ENCODE data around the gene OR6J1. TPM values are rescaled to one million over a fixed set of nuclear protein-coding genes. Genes with fewer than 3 reads are reported as not detected.

The OR6J1 gene
- total and polyA plus RNA-seq, 2 donors: not detected

DNA sequence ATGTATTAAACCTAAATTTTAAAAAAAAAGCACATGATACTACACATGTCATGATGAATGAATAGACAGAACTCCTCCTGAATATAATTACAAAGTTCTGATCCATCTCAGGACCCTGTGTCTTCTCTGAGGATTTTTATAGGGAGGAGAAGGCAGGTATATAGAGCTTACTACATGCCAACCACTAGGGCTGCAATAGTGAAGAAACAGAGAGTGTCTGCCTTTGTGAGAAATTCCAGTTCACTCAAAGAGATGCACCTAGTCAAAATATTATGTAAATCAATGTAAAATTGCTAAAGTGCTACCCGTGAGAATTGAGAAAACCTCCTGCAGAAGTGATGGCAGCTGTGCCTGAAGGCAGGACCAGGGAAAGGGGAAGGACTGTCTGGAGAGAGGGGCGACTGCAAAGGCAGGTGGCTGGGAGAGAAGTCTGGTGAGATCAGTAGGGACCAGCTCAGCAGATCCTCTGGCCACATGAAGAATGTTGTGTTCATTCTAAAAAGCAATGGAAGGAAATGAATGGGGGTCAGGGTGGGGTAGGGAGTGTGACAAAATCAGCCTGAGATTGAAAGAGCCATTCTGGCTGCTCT lies 31.0 kb downstream of the OR6J1 start:
- Histone ChIP-seq H3K27ac (ENCODE audit: low read depth) (no peak overlapping the region), H3K4me1 (ENCODE audit: insufficient read depth) (no peaks in the 10 kb centered on the region), H3K36me3 (ENCODE audit: insufficient read depth) (peaks cover 3% of the 10 kb centered on the region), H3K4me3 (ENCODE audit: low read depth, low read length) (no peak overlapping the region)
- 54% methylated on average over 2 of the region's 2 CpGs for WGBS
- DNase-seq (ENCODE audit: extremely low spot score): no peak

DNA sequence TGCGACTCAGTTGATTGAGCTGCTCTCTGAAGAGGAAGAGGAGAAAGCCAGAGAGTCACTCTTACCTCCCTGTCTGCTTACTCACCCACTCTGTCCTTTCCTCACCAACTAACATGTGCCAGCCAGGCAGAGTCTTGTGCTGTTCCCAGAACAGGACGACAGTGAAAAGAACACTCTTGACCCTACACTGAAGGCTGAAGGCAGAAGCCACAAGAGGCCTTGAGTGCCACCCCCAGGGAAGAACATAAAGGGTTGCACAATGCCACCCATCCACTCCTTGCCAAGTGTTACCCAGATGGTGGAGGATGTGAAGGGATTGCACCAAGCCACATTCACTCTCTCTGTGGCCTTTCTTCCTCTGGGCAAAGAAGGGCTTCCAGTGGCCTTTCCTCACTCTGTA lies 33.2 kb downstream of the OR6J1 start:
- WGBS: 95% methylated on average over 2 of the region's 2 CpGs

DNA sequence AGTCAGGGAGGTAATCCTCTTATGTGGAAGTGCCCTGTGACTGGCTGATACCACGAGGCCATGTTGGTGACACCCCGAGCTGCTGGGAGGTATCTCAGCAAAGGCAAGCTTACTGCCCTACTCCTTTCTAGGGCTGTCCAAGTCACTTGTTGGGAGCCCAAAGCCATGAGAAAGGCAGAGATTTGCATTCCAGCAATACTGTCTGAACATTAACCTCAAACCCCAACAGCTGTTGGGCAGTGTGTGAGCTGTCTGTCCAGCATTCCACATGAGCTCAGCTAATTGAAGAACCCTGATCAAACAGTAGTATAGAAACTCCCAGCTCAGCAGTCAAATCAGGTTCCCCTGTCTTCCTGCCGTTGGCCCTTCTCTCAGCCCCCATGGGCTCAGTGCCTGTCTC lies 36.9 kb downstream of the OR6J1 start:
- 87% methylated on average over 3 of the region's 3 CpGs for WGBS
- peaks cover 6% of the 10 kb centered on the region for H3K36me3 ChIP-seq (ENCODE audit: insufficient read depth)
- no peak overlapping the region for H3K27ac ChIP-seq (ENCODE audit: low read depth)
- H3K4me1 ChIP-seq (ENCODE audit: insufficient read depth): peaks cover 2% of the 10 kb centered on the region
- H3K4me3 ChIP-seq (ENCODE audit: low read depth, low read length): no peak overlapping the region
- DNase-seq (ENCODE audit: extremely low spot score): no peak

More for the DNA sequence above, 33.2 kb downstream of the OR6J1 start:
- no peak overlapping the region for H3K27ac ChIP-seq (ENCODE audit: low read depth)
- no peak overlapping the region for H3K4me3 ChIP-seq (ENCODE audit: low read depth, low read length)
- no peaks in the 10 kb centered on the region for H3K4me1 ChIP-seq (ENCODE audit: insufficient read depth)
- no peak for DNase-seq (ENCODE audit: extremely low spot score)
- peaks cover 3% of the 10 kb centered on the region for H3K36me3 ChIP-seq (ENCODE audit: insufficient read depth)

DNA sequence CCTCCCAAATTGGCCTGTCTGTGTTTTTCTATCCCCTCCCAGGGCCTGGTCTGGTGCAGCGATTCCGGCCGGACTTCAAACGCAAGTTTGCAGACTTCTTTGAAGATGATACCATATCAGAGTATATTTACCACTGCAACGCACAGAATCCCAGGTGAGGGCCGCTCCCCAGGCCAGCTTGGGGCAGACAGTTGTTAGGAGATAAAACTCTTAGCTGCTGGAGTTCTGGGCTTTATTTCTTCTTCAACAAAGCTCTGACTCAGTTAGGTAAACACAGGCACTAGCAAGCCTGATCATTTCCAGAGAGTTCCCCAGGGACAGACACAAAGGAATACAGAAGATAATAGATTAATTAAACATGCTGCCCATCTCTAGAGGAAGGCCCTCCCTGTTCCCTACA lies 37.8 kb downstream of the OR6J1 start:
- 89% methylated on average over 6 of the region's 6 CpGs for WGBS
- Histone ChIP-seq H3K36me3 (ENCODE audit: insufficient read depth) (peaks cover 6% of the 10 kb centered on the region), H3K4me1 (ENCODE audit: insufficient read depth) (peaks cover 2% of the 10 kb centered on the region), H3K4me3 (ENCODE audit: low read depth, low read length) (no peak overlapping the region), H3K27ac (ENCODE audit: low read depth) (no peak overlapping the region)
- no peak for DNase-seq (ENCODE audit: extremely low spot score)

GRCh38 chr14:22602862-22603261 lies 41.3 kb downstream of the OR6J1 start:
- no peak overlapping the region for H3K4me3 ChIP-seq (ENCODE audit: low read depth, low read length)
- peaks cover 2% of the 10 kb centered on the region for H3K4me1 ChIP-seq (ENCODE audit: insufficient read depth)
- DNase-seq (ENCODE audit: extremely low spot score): no peak
- peaks cover 2% of the 10 kb centered on the region for H3K36me3 ChIP-seq (ENCODE audit: insufficient read depth)
- H3K27ac ChIP-seq (ENCODE audit: low read depth): no peak overlapping the region

- peaks cover 2% of the 10 kb centered on the region for H3K36me3 ChIP-seq (ENCODE audit: insufficient read depth)
- WGBS: 92% methylated on average over 5 of the region's 5 CpGs
- DNase-seq (ENCODE audit: extremely low spot score): no peak
Observed at GRCh38 chr14:22601996-22602395, 42.2 kb downstream of the OR6J1 start.

GRCh38 chr14:22601456-22601855 lies 42.7 kb downstream of the OR6J1 start:
- H3K36me3 ChIP-seq (ENCODE audit: insufficient read depth): peaks cover 2% of the 10 kb centered on the region
- WGBS: 88% methylated on average over 2 of the region's 2 CpGs

More at GRCh38 chr14:22601996-22602395, 42.2 kb downstream of the OR6J1 start:
- Histone ChIP-seq H3K4me3 (ENCODE audit: low read depth, low read length) (no peak overlapping the region), H3K4me1 (ENCODE audit: insufficient read depth) (peaks cover 2% of the 10 kb centered on the region), H3K27ac (ENCODE audit: low read depth) (no peak overlapping the region)

GRCh38 chr14:22600027-22600426 lies 44.1 kb downstream of the OR6J1 start:
- no peak for DNase-seq (ENCODE audit: extremely low spot score)
- no peak overlapping the region for H3K27ac ChIP-seq (ENCODE audit: low read depth)
- H3K4me1 ChIP-seq (ENCODE audit: insufficient read depth): peaks cover 2% of the 10 kb centered on the region
- no peak overlapping the region for H3K4me3 ChIP-seq (ENCODE audit: low read depth, low read length)
- peaks cover 2% of the 10 kb centered on the region for H3K36me3 ChIP-seq (ENCODE audit: insufficient read depth)

More at GRCh38 chr14:22601456-22601855, 42.7 kb downstream of the OR6J1 start:
- DNase-seq (ENCODE audit: extremely low spot score): no peak
- Histone ChIP-seq H3K4me3 (ENCODE audit: low read depth, low read length) (no peak overlapping the region), H3K4me1 (ENCODE audit: insufficient read depth) (peaks cover 2% of the 10 kb centered on the region), H3K27ac (ENCODE audit: low read depth) (no peak overlapping the region)

GRCh38 chr14:22599349-22599748 lies 44.8 kb downstream of the OR6J1 start:
- no peak overlapping the region for H3K4me3 ChIP-seq (ENCODE audit: low read depth, low read length)
- DNase-seq (ENCODE audit: extremely low spot score): no peak
- peaks cover 2% of the 10 kb centered on the region for H3K36me3 ChIP-seq (ENCODE audit: insufficient read depth)
- WGBS: 87% methylated on average over 3 of the region's 3 CpGs
- H3K27ac ChIP-seq (ENCODE audit: low read depth): peak overlapping the region; percentile 33
- peaks cover 2% of the 10 kb centered on the region for H3K4me1 ChIP-seq (ENCODE audit: insufficient read depth)

GRCh38 chr14:22598896-22599244 lies 45.3 kb downstream of the OR6J1 start:
- 4% methylated on average over 5 of the region's 5 CpGs for WGBS
- Histone ChIP-seq H3K36me3 (ENCODE audit: insufficient read depth) (peaks cover 2% of the 10 kb centered on the region), H3K4me3 (ENCODE audit: low read depth, low read length) (peak overlapping the region; percentile 66), H3K4me1 (ENCODE audit: insufficient read depth) (peaks cover 2% of the 10 kb centered on the region), H3K27ac (ENCODE audit: low read depth) (peak overlapping the region; percentile 90)
- no peak for DNase-seq (ENCODE audit: extremely low spot score)

DNA sequence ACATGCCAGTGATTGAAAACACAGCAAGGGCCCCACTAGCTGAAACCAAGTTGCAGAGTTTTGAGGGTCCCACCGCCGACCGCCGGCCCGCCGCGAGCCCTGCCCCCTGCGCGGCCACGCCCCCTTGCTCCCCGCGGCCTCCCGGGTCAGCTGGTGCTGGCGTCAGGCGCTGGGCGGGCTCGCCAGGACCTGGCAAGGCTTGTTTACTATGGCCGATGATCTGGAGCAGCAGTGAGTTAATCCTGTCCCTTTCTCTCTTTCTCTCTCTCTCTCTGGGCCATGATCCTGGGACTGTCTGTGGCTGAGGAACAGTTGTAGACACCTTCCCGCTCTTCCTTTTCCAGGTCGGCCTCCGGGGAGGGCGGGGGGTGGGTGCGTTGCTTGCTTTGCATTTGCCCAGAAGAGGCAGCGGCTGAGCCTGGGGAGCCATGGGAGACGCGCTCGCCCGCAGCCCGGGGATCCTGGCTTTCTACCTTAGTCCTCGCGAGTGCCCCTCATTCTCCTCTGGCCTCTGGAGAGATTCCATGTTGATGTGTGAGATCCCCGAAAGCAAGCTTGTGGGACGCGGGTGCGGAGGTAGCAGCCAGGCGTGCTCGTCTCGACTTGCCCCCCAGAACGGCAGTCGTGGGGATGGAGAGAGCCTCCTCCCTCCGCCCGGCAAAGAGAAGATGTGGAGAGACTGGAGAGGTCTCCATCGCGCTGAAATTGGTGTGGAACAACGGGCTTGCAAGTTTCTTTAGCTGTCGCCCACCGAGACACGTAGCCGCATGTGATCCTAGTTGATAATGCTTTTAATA lies 45.9 kb downstream of the OR6J1 start, which contains the start of gene ABHD4:
Gene ABHD4 (plus strand): TSS at position 202 of the 797 bp plus-strand sequence. CDS start 7 bp downstream, at position 209.
- Histone ChIP-seq H3K4me3 (ENCODE audit: low read depth, low read length) (peak within 1 kb of the TSS; percentile 66), H3K4me1 (ENCODE audit: insufficient read depth) (peaks cover 2% of the 10 kb centered on the region), H3K27ac (ENCODE audit: low read depth) (peak within 1 kb of the TSS; percentile 90), H3K36me3 (ENCODE audit: insufficient read depth) (no peaks in the 10 kb centered on the region)
- peak; percentile 46 for DNase-seq (ENCODE audit: extremely low spot score)
- WGBS: under 1% methylated on average over 49 of the region's 49 CpGs

DNA sequence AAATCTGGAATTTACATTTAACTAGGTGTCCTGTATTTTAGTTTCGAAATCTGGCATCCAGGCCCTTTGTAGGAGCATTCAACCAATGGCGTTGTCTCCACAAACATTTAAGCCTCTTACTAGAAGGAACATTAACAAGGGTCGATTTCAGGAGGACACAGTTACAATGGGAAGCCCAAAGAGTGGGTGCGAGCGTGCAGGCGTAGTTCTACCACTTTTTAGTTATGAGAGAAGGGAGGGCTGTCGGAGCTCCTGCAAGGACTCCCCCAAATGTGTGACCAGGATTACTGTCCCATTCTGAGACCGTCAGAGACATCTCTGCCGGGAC lies 46.4 kb downstream of the OR6J1 start:
- peak overlapping the region; percentile 66 for H3K4me3 ChIP-seq (ENCODE audit: low read depth, low read length)
- H3K4me1 ChIP-seq (ENCODE audit: insufficient read depth): peaks cover 2% of the 10 kb centered on the region
- 11% methylated on average over 9 of the region's 9 CpGs for WGBS
- no peak for DNase-seq (ENCODE audit: extremely low spot score)
- H3K36me3 ChIP-seq (ENCODE audit: insufficient read depth): no peaks in the 10 kb centered on the region
- H3K27ac ChIP-seq (ENCODE audit: low read depth): peak overlapping the region; percentile 74

GRCh38 chr14:22597265-22597664 lies 46.9 kb downstream of the OR6J1 start:
- Histone ChIP-seq H3K27ac (ENCODE audit: low read depth) (no peak overlapping the region), H3K4me3 (ENCODE audit: low read depth, low read length) (no peak overlapping the region), H3K4me1 (ENCODE audit: insufficient read depth) (no peaks in the 10 kb centered on the region), H3K36me3 (ENCODE audit: insufficient read depth) (no peaks in the 10 kb centered on the region)
- DNase-seq (ENCODE audit: extremely low spot score): no peak
- 85% methylated on average over 6 of the region's 6 CpGs for WGBS

GRCh38 chr14:22596354-22596879 lies 47.7 kb downstream of the OR6J1 start:
- Histone ChIP-seq H3K36me3 (ENCODE audit: insufficient read depth) (no peaks in the 10 kb centered on the region), H3K4me1 (ENCODE audit: insufficient read depth) (no peaks in the 10 kb centered on the region), H3K4me3 (ENCODE audit: low read depth, low read length) (no peak overlapping the region), H3K27ac (ENCODE audit: low read depth) (no peak overlapping the region)
- 77% methylated on average over 3 of the region's 3 CpGs for WGBS
- DNase-seq (ENCODE audit: extremely low spot score): no peak

Measured in urinary bladder (tissue), 4 donors.